ENCODE results near the gene CPED1. TPM values are rescaled to one million over a fixed set of nuclear protein-coding genes. Genes with fewer than 3 reads are reported as not detected.

CPED1 gene
- polyA plus RNA-seq, 1 donor from 2014 or later, result not detected

DNA sequence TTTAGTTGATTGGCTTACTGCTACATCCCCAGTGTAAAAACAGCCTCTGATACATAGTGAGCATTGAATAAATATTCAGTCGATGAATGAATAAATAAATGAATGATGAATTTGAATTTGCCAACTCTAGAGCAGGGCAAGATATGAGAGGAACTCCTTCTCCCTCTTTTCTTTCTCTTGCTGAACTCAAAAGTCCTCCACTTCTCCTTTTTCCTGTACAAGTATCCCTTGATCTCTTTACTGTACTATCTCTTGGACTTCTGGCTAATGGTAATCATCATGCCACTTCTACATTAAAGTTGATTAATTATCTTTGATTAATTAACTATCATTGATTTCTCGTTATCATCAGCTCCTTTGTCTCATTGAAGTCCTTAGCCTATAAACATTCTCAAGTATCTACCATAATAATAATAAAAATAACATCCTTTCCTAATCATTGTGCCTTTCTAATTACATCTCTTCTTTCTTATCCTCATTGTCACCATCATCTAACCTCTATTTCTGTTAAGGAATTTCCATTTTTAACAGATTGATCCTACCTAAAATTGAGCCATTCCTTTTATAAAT, 10.6 kb downstream of the CPED1 start:
- no peaks in the 10 kb centered on the region for H3K9me3 ChIP-seq (ENCODE audit: low read length)
- no peaks in the 10 kb centered on the region for H3K9me2 ChIP-seq (ENCODE audit: insufficient read depth, low read length)
- no peak overlapping the region for H3K4me2 ChIP-seq (ENCODE audit: low read length)
- no peaks in the 10 kb centered on the region for H3K27me3 ChIP-seq (ENCODE audit: insufficient read depth, low read depth, low read length)
- no peaks in the 10 kb centered on the region for H3F3A ChIP-seq (ENCODE audit: insufficient read depth, low read length, poor library complexity, severe bottlenecking)
- no peaks in the 10 kb centered on the region for H4K20me1 ChIP-seq (ENCODE audit: insufficient read depth)
- H3K79me2 ChIP-seq (replicated peaks; ENCODE audit: insufficient read depth, low read length), result no peaks in the 10 kb centered on the region
- H3K27ac ChIP-seq (ENCODE audit: low read length), result no peak overlapping the region
- H3K9ac ChIP-seq (ENCODE audit: low read length), result no peak overlapping the region
- no peak overlapping the region for H3K4me3 ChIP-seq (ENCODE audit: low read length)
- TF ChIP-seq POLR2AphosphoS5 (IDR thresholded peaks at IDR 0.05), result no peak
- TF ChIP-seq MXI1 (conservative IDR thresholded peaks at IDR 0.05; ENCODE audit: poor library complexity, severe bottlenecking), result no peak
- no peak for TF ChIP-seq RAD21 (conservative IDR thresholded peaks at IDR 0.05)
- TF ChIP-seq SMC3 (conservative IDR thresholded peaks at IDR 0.05; ENCODE audit: poor library complexity), result no peak
- TF ChIP-seq EZH2 (IDR thresholded peaks at IDR 0.05; ENCODE audit: borderline replicate concordance, insufficient read depth, low read length, poor library complexity, severe bottlenecking), result no peak
- TF ChIP-seq, protein P1, sequence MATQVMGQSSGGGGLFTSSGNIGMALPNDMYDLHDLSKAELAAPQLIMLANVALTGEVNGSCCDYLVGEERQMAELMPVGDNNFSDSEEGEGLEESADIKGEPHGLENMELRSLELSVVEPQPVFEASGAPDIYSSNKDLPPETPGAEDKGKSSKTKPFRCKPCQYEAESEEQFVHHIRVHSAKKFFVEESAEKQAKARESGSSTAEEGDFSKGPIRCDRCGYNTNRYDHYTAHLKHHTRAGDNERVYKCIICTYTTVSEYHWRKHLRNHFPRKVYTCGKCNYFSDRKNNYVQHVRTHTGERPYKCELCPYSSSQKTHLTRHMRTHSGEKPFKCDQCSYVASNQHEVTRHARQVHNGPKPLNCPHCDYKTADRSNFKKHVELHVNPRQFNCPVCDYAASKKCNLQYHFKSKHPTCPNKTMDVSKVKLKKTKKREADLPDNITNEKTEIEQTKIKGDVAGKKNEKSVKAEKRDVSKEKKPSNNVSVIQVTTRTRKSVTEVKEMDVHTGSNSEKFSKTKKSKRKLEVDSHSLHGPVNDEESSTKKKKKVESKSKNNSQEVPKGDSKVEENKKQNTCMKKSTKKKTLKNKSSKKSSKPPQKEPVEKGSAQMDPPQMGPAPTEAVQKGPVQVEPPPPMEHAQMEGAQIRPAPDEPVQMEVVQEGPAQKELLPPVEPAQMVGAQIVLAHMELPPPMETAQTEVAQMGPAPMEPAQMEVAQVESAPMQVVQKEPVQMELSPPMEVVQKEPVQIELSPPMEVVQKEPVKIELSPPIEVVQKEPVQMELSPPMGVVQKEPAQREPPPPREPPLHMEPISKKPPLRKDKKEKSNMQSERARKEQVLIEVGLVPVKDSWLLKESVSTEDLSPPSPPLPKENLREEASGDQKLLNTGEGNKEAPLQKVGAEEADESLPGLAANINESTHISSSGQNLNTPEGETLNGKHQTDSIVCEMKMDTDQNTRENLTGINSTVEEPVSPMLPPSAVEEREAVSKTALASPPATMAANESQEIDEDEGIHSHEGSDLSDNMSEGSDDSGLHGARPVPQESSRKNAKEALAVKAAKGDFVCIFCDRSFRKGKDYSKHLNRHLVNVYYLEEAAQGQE (IDR thresholded peaks at IDR 0.05; ENCODE audit: borderline replicate concordance), result no peak
- TF ChIP-seq CTCF (IDR thresholded peaks at IDR 0.05; ENCODE audit: poor library complexity, severe bottlenecking), result no peak
- no peak for TF ChIP-seq TAF1 (IDR thresholded peaks at IDR 0.05; ENCODE audit: low read depth)
- no peak for TF ChIP-seq EP300 (conservative IDR thresholded peaks at IDR 0.05; ENCODE audit: poor library complexity, severe bottlenecking)
- H2AFZ ChIP-seq (ENCODE audit: low read depth, low read length), result no peak overlapping the region
- H3K36me3 ChIP-seq (ENCODE audit: insufficient read depth, low read length), result no peaks in the 10 kb centered on the region

DNA sequence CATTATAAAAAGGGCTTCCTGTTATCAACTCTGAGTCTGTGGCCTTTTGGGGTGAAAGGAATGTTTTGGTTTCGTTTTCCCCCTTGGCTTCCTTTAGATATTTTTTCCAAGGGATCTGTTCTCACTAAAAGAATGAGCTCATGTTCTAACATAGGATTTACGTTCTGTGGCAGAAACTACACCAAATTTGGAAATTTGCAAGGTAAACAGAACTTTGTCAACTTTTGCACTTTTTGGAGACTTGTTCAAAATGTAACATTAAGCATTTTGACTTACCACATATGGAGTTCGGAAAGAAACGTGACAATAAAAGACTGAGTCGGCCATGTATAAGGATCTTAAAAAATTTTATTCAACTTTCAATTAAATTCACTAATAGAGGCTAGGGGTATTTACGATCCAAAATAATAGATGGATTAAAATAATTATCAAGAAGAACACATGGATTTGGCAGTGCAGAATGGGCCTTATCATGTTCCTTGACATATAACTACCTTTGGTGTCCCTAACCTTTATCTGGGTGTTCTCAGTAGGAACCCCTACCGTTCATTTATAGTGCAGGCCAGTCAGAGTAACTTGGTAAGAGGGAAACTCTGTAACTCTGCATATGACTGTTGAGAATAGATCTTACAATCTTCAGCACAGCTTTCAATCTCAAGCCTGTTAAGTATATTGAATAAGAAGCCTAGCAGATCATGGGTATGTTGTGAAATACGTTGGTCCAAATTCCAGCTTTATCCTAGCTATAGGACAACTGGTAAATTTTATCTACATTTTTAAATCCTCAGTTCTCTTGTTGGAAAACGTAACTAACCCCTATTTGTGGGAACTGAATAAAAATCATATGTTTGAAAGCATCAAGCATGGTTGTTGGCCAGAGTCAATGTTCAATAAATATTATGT, 11.8 kb downstream of the CPED1 start:
- Histone ChIP-seq H3K79me2 (replicated peaks; ENCODE audit: insufficient read depth, low read length) (no peaks in the 10 kb centered on the region), H3K36me3 (ENCODE audit: insufficient read depth, low read length) (no peaks in the 10 kb centered on the region), H3K4me2 (ENCODE audit: low read length) (no peak overlapping the region), H3K9me3 (ENCODE audit: low read length) (no peaks in the 10 kb centered on the region), H3K27me3 (ENCODE audit: insufficient read depth, low read depth, low read length) (no peaks in the 10 kb centered on the region), H3K9ac (ENCODE audit: low read length) (no peak overlapping the region), H3K9me2 (ENCODE audit: insufficient read depth, low read length) (no peaks in the 10 kb centered on the region), H2AFZ (ENCODE audit: low read depth, low read length) (no peak overlapping the region), H4K20me1 (ENCODE audit: insufficient read depth) (no peaks in the 10 kb centered on the region), H3F3A (ENCODE audit: insufficient read depth, low read length, poor library complexity, severe bottlenecking) (no peaks in the 10 kb centered on the region), H3K27ac (ENCODE audit: low read length) (no peak overlapping the region), H3K4me3 (ENCODE audit: low read length) (no peak overlapping the region)
- TF ChIP-seq RAD21 (conservative IDR thresholded peaks at IDR 0.05) (no peak), POLR2AphosphoS5 (IDR thresholded peaks at IDR 0.05) (no peak), MXI1 (conservative IDR thresholded peaks at IDR 0.05; ENCODE audit: poor library complexity, severe bottlenecking) (no peak), EP300 (conservative IDR thresholded peaks at IDR 0.05; ENCODE audit: poor library complexity, severe bottlenecking) (no peak), EZH2 (IDR thresholded peaks at IDR 0.05; ENCODE audit: borderline replicate concordance, insufficient read depth, low read length, poor library complexity, severe bottlenecking) (no peak), SMC3 (conservative IDR thresholded peaks at IDR 0.05; ENCODE audit: poor library complexity) (no peak), TAF1 (IDR thresholded peaks at IDR 0.05; ENCODE audit: low read depth) (no peak), CTCF (IDR thresholded peaks at IDR 0.05; ENCODE audit: poor library complexity, severe bottlenecking) (no peak)
- TF ChIP-seq, protein P1 (IDR thresholded peaks at IDR 0.05; ENCODE audit: borderline replicate concordance), result no peak
